22Rv1 (cell line): ENCODE measurements around the gene TGIF1.

ENCODE experiments used
- H3K27ac ChIP-seq: fragments of 450-650 bp; 2 replicates; pipeline ENCODE4 v1.5.1; 2017
- ZFX ChIP-seq: fragments of 450-650 bp; IDR thresholded peaks from 2 replicates; pipeline ENCODE4 v1.6.1; 2017; ENCODE audit warnings: antibody characterized with exemption, borderline replicate concordance
- TF ChIP-seq, protein P1 (sequence below): fragments of 450-650 bp; IDR thresholded peaks from 2 replicates; pipeline ENCODE4 v1.5.1; 2017; ENCODE audit warnings: mild to moderate bottlenecking

The TGIF1 gene

GRCh38 chr18:3434685-3435084, 15.3 kb upstream of the TGIF1 start:
- no peak overlapping the region for H3K27ac ChIP-seq
- no peak for TF ChIP-seq ZFX
- TF ChIP-seq, protein P1, sequence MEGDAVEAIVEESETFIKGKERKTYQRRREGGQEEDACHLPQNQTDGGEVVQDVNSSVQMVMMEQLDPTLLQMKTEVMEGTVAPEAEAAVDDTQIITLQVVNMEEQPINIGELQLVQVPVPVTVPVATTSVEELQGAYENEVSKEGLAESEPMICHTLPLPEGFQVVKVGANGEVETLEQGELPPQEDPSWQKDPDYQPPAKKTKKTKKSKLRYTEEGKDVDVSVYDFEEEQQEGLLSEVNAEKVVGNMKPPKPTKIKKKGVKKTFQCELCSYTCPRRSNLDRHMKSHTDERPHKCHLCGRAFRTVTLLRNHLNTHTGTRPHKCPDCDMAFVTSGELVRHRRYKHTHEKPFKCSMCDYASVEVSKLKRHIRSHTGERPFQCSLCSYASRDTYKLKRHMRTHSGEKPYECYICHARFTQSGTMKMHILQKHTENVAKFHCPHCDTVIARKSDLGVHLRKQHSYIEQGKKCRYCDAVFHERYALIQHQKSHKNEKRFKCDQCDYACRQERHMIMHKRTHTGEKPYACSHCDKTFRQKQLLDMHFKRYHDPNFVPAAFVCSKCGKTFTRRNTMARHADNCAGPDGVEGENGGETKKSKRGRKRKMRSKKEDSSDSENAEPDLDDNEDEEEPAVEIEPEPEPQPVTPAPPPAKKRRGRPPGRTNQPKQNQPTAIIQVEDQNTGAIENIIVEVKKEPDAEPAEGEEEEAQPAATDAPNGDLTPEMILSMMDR = no peak

GRCh38 chr18:3440341-3440740, 9.6 kb upstream of the TGIF1 start:
- H3K27ac ChIP-seq = no peak overlapping the region
- TF ChIP-seq, protein P1 = no peak
- TF ChIP-seq ZFX = no peak

DNA sequence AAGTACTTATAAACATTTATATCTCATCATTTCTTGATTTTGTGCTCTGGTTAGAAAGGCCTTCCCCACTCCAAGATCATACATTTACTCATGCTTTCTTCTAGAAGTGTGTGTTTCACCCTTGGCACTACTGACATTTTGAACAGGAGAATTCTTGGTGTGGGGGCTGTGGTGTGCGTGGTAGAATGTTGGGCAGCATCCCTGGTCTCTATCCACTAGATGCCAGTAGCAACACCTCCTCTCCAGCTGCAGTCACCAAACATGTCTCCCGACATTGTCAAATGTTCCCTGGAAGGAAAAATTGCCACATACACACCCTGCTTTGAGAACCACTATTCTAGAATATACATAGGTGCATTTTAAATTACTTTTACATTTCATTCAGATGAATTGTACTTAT, 8.7 kb upstream of the TGIF1 start:
- no peak for TF ChIP-seq ZFX
- TF ChIP-seq, protein P1 = peak; percentile 15; the same call in 1 of the 2 replicates
- H3K27ac ChIP-seq = no peak overlapping the region

- no peak overlapping the region for H3K27ac ChIP-seq
- TF ChIP-seq, protein P1 = no peak
- no peak for TF ChIP-seq ZFX
Measured at GRCh38 chr18:3442919-3443318, 7.1 kb upstream of the TGIF1 start.

- no peak for TF ChIP-seq ZFX
- TF ChIP-seq, protein P1 = no peak
- H3K27ac ChIP-seq = no peak overlapping the region
Measured at GRCh38 chr18:3444296-3444695, 5.7 kb upstream of the TGIF1 start.

- no peak overlapping the region for H3K27ac ChIP-seq
- TF ChIP-seq ZFX = no peak
- TF ChIP-seq, protein P1 = no peak
Measured at GRCh38 chr18:3444954-3445353, 5.0 kb upstream of the TGIF1 start.

- peak overlapping the region; percentile 94 for H3K27ac ChIP-seq
- TF ChIP-seq ZFX = no peak
- TF ChIP-seq, protein P1 = no peak
Measured at GRCh38 chr18:3447068-3447894, 2.7 kb upstream of the TGIF1 start.
